Karpas-422 (cell line): ENCODE measurements around the gene PPP1R12B. TPM values are rescaled to one million over a fixed set of nuclear protein-coding genes. Genes with fewer than 3 reads are reported as not detected.
"Not testable (repeated sequence)": the region's sequence is repeated elsewhere in the genome, so short reads cannot be mapped to it uniquely, and the experiment has no call there.

ENCODE experiments used
- DNase-seq: peaks from one replicate; pipeline ENCODE4 v3.0.0-alpha.2; 2015
- H2AFZ ChIP-seq: fragments of 200-600 bp; sonication (generic); 2 replicates; pipeline ENCODE4 v1.6.1; 2014; ENCODE audit warnings: antibody characterized with exemption, low read length, mixed read lengths
- H3K27ac ChIP-seq: fragments of 200-600 bp; sonication (generic); 2 replicates; pipeline ENCODE4 v1.5.1; 2014; ENCODE audit warnings: mild to moderate bottlenecking, low read length, moderate library complexity
- H3K27me3 ChIP-seq: fragments of 200-600 bp; sonication (generic); 2 replicates; pipeline ENCODE4 v1.6.1; 2014; ENCODE audit warnings: low read length, mixed read lengths
- H3K36me3 ChIP-seq: fragments of 200-600 bp; sonication (generic); 2 replicates; pipeline ENCODE4 v1.6.1; 2014; ENCODE audit warnings: low read length, mixed read lengths; ENCODE audit not compliant: insufficient read depth
- H3K4me1 ChIP-seq: fragments of 200-600 bp; sonication (generic); 2 replicates; pipeline ENCODE4 v1.6.1; 2014; ENCODE audit warnings: mild to moderate bottlenecking, low read length, mixed read lengths
- H3K4me2 ChIP-seq: fragments of 200-600 bp; sonication (generic); 2 replicates; pipeline ENCODE4 v1.6.1; 2014; ENCODE audit warnings: low read length, low read depth, mild to moderate bottlenecking; ENCODE audit not compliant: poor library complexity, severe bottlenecking
- H3K4me3 ChIP-seq: fragments of 200-600 bp; sonication (generic); 2 replicates; pipeline ENCODE4 v1.5.1; 2014; ENCODE audit warnings: mild to moderate bottlenecking, antibody characterized with exemption, low read length, mixed read lengths
- H3K79me2 ChIP-seq: fragments of 200-600 bp; sonication (generic); 2 replicates; pipeline ENCODE4 v1.6.1; 2014; ENCODE audit warnings: mild to moderate bottlenecking, low read length, mixed read lengths
- H3K9ac ChIP-seq: fragments of 200-600 bp; sonication (generic); 2 replicates; pipeline ENCODE4 v1.6.0; 2014; ENCODE audit warnings: low read length
- H3K9me2 ChIP-seq: fragments of 200-600 bp; sonication (generic), shearing (Covaris generic); replicated peaks from 2 replicates; pipeline ENCODE4 v1.6.0; 2014; ENCODE audit warnings: mild to moderate bottlenecking, low read length, moderate library complexity; ENCODE audit not compliant: insufficient read depth
- H3K9me3 ChIP-seq: fragments of 300-700, 200-600 bp; sonication (generic); 2 replicates; pipeline ENCODE4 v1.6.1; 2014; ENCODE audit warnings: low read length, mixed read lengths
- H4K20me1 ChIP-seq: fragments of 200-600 bp; sonication (generic); 2 replicates; pipeline ENCODE4 v1.6.1; 2014; ENCODE audit warnings: mild to moderate bottlenecking, antibody characterized with exemption, low read length, low read depth; ENCODE audit not compliant: insufficient read depth
- total RNA-seq: library from RNA; depleted of rRNA; stranded (reverse); fragments of >200 nt; shearing (Covaris generic); gene quantifications from 2 replicates; pipeline ENCODE4 v1.2.3, GENCODE V29; 2014; ENCODE audit warnings: low replicate concordance

The PPP1R12B gene
- total RNA-seq, 1 experiment from 2014 or later = 8.4 TPM

DNA sequence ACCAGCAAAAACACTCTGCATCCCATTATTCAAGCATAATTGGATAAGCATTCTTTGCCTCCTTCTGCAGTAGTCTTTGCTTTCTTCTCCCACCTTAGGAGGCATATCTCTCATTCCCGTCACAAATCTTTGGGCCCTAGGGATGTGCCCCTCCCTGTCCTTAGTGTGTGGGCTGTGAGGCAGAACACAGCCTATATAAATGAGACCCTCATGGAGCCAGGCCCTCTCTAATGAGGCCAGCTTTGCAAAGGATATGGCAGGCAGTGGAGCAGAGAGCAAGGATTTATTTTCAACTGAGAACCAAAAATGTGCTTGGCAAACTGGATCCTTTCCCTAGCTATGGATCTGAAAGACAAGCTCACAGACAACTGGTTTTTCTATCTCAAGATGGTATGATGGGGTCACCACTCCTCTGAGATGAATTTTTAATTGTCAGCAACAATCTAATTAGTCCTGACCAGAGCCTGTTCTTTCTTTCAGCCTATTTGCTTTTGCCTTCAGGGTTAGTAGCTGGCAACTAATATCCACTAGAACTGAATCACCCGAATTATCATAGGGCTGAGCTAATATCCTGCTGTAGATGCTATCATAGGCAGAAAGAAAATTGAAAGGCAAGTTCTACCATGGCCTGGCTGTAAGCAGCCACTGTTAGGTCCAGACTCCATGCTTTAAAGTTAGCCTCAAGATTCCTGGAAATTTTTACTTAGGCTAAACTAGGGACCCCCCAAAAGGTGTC, 227.6 kb downstream of the PPP1R12B start:
- H3K4me1 ChIP-seq = no peaks in the 10 kb centered on the region; the same call in 1 of the 2 replicates
- no peaks in the 10 kb centered on the region for H3K79me2 ChIP-seq
- H3K9me2 ChIP-seq = no peaks in the 10 kb centered on the region
- H4K20me1 ChIP-seq = no peaks in the 10 kb centered on the region
- no peak overlapping the region for H3K9ac ChIP-seq
- H2AFZ ChIP-seq = no peak overlapping the region
- no peak overlapping the region for H3K27ac ChIP-seq
- no peaks in the 10 kb centered on the region for H3K27me3 ChIP-seq
- H3K36me3 ChIP-seq = no peaks in the 10 kb centered on the region
- H3K4me2 ChIP-seq = no peak overlapping the region
- no peaks in the 10 kb centered on the region for H3K9me3 ChIP-seq
- DNase-seq = no peak
- H3K4me3 ChIP-seq = no peak overlapping the region

DNA sequence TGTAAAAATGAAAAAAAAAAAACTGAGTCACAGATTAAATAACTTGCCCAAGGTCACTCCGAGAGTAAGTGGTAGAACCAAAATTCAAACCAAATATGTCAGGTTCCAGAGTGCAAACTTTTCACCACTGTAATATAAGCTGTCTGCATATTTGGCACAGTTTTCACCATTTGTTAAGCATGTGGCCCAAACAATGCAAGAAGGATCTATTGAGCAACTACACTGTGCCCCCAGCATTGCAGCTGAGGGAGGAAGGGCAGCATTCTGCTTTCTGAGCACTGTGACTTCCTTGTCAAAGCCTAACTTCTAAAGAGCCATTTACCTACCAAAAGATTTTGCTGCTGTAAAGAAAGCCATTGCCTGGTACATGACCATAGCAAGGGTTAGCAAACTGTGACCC, 228.3 kb downstream of the PPP1R12B start:
- H3K9ac ChIP-seq = no peak overlapping the region
- no peaks in the 10 kb centered on the region for H3K27me3 ChIP-seq
- DNase-seq = no peak
- H3K27ac ChIP-seq = no peak overlapping the region
- H3K4me3 ChIP-seq = no peak overlapping the region
- H3K4me2 ChIP-seq = no peak overlapping the region
- no peak overlapping the region for H2AFZ ChIP-seq
- H4K20me1 ChIP-seq = no peaks in the 10 kb centered on the region
- no peaks in the 10 kb centered on the region for H3K9me2 ChIP-seq
- H3K79me2 ChIP-seq = no peaks in the 10 kb centered on the region
- H3K9me3 ChIP-seq = no peaks in the 10 kb centered on the region
- H3K4me1 ChIP-seq = no peaks in the 10 kb centered on the region; the same call in 1 of the 2 replicates
- no peaks in the 10 kb centered on the region for H3K36me3 ChIP-seq

DNA sequence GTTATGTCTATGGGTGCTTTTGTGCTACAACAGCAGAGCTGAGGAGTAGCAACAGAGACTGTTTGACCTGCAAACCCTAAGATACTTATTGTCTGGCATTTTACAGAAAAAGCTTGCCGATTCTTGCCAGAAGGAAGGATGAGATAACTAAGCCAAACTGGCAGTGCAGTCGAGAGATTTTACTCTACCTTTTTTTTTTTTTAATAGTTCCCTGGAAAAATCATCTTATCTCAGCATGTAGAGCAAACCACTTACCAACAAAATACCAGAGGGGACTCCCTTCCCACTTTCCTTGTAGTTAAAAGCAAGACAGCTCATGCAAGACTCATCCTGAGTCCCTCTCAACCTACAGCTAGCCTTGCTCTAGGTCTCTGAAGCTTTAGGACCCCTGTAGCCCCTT, 228.9 kb downstream of the PPP1R12B start:
- Histone ChIP-seq H3K36me3 (no peaks in the 10 kb centered on the region), H2AFZ (no peak overlapping the region), H3K9me2 (no peaks in the 10 kb centered on the region), H3K4me2 (no peak overlapping the region), H3K79me2 (no peaks in the 10 kb centered on the region), H3K4me3 (no peak overlapping the region), H3K9ac (no peak overlapping the region), H3K4me1 (no peaks in the 10 kb centered on the region; the same call in 1 of the 2 replicates), H3K9me3 (no peaks in the 10 kb centered on the region), H3K27ac (no peak overlapping the region), H4K20me1 (no peaks in the 10 kb centered on the region), H3K27me3 (no peaks in the 10 kb centered on the region)
- no peak for DNase-seq

DNA sequence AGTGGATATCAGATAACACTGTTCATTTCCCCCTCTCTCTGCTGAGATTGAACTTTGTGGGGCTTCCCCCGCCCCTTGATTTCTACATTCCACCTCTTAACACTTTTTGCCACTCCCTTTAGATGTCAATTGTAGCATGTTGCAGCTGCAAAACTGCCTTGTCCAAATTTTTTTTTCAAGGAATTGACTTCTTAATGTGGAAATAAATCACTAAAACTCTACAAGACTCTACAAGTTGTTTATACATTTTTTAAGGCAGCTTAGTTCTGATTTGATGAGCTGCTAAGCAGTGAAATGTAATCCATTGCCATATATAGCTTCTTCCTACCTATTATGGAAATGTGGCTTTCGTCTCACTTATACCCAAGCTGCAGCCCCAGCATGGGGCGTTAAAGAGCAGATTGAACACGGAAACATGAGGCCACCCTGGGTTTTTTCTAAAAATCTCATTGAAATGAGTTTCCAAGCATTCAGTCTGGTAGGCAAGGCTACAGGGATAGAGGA, 229.6 kb downstream of the PPP1R12B start:
- H3K27ac ChIP-seq = no peak overlapping the region
- no peak for DNase-seq
- H3K4me2 ChIP-seq = no peak overlapping the region
- H3K27me3 ChIP-seq = no peaks in the 10 kb centered on the region
- no peaks in the 10 kb centered on the region for H4K20me1 ChIP-seq
- no peak overlapping the region for H2AFZ ChIP-seq
- no peaks in the 10 kb centered on the region for H3K9me2 ChIP-seq
- H3K9ac ChIP-seq = no peak overlapping the region
- H3K4me1 ChIP-seq = no peaks in the 10 kb centered on the region; the same call in 1 of the 2 replicates
- H3K4me3 ChIP-seq = no peak overlapping the region
- H3K9me3 ChIP-seq = no peaks in the 10 kb centered on the region
- H3K79me2 ChIP-seq = no peaks in the 10 kb centered on the region
- H3K36me3 ChIP-seq = no peaks in the 10 kb centered on the region

DNA sequence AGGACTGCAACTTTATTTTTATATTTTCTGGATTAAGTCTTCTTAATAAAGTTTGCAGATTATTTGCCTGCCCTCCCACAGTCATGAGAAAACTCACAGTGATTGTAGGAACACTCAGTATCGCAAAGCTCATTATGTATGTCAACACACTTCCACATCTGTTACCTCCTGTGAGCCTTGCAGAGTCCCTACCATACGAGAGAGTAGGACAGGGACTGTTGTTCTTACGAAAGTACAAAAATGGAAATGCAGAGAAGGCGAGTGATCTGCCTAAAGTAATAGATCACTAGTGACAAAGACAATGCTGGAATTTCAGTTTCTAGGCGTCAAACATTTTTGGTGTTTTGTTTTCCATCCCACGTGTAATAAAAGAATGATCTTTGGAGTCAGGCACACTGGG, 230.1 kb downstream of the PPP1R12B start:
- Histone ChIP-seq H2AFZ (no peak overlapping the region), H3K4me3 (no peak overlapping the region), H3K79me2 (no peaks in the 10 kb centered on the region), H3K27me3 (no peaks in the 10 kb centered on the region), H3K4me2 (no peak overlapping the region), H3K36me3 (no peaks in the 10 kb centered on the region), H3K9me3 (no peaks in the 10 kb centered on the region), H3K27ac (no peak overlapping the region), H3K9me2 (no peaks in the 10 kb centered on the region), H4K20me1 (no peaks in the 10 kb centered on the region), H3K4me1 (no peaks in the 10 kb centered on the region; the same call in 1 of the 2 replicates), H3K9ac (no peak overlapping the region)
- no peak for DNase-seq

DNA sequence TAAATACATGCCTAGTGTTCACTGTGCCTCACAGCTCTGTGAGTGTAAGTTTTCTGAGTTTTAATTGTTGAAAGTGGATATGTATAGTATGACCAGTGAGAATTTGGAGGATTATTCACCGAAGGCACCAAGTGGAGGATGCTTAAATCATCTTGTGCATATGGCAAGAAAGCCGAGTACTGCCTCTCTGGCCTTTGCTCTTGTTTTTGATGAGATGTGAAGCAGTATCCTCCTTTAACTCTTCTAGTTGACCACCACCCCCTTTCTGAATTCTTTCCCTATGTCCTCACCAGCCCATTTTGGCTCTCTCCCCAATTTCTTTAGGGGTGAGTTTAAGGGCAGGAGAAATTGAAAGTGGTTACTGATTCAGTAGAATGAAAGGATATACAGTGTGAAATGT, 231.3 kb downstream of the PPP1R12B start:
- no peak overlapping the region for H3K27ac ChIP-seq
- H4K20me1 ChIP-seq = no peaks in the 10 kb centered on the region
- no peaks in the 10 kb centered on the region for H3K9me3 ChIP-seq

DNA sequence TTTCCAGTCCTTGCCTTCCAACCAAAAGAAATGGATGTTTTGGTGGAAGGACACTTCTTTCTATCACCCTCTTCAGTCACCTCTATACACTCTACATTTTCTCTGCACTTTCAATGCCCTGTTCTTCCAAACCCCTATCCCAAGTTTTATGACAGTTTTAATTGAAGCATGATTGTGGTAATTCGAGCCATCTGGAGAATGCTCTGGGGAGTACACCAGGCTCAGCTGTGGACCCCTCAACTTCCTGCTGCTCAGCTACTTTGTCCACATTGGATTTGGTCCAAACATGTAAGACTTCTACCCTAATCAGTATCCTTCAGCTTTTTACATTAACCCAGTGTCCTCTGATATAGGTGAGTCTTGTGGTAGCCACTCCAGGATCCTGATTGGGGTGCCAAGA, 232.1 kb downstream of the PPP1R12B start:
- H3K9me2 ChIP-seq = no peaks in the 10 kb centered on the region
- H3K4me2 ChIP-seq = no peak overlapping the region
- H4K20me1 ChIP-seq = no peaks in the 10 kb centered on the region
- no peak for DNase-seq
- no peak overlapping the region for H3K9ac ChIP-seq
- H3K9me3 ChIP-seq = no peaks in the 10 kb centered on the region
- no peak overlapping the region for H3K27ac ChIP-seq
- H3K27me3 ChIP-seq = no peaks in the 10 kb centered on the region
- no peaks in the 10 kb centered on the region for H3K36me3 ChIP-seq
- no peak overlapping the region for H3K4me3 ChIP-seq
- no peaks in the 10 kb centered on the region; the same call in 1 of the 2 replicates for H3K4me1 ChIP-seq
- no peaks in the 10 kb centered on the region for H3K79me2 ChIP-seq
- no peak overlapping the region for H2AFZ ChIP-seq

More for the DNA sequence above, 231.3 kb downstream of the PPP1R12B start:
- no peaks in the 10 kb centered on the region for H3K79me2 ChIP-seq
- DNase-seq = no peak
- H3K4me2 ChIP-seq = no peak overlapping the region
- H2AFZ ChIP-seq = no peak overlapping the region
- H3K4me1 ChIP-seq = no peaks in the 10 kb centered on the region; the same call in 1 of the 2 replicates
- H3K9ac ChIP-seq = no peak overlapping the region
- H3K36me3 ChIP-seq = no peaks in the 10 kb centered on the region
- H3K9me2 ChIP-seq = no peaks in the 10 kb centered on the region
- H3K27me3 ChIP-seq = no peaks in the 10 kb centered on the region
- H3K4me3 ChIP-seq = no peak overlapping the region

DNA sequence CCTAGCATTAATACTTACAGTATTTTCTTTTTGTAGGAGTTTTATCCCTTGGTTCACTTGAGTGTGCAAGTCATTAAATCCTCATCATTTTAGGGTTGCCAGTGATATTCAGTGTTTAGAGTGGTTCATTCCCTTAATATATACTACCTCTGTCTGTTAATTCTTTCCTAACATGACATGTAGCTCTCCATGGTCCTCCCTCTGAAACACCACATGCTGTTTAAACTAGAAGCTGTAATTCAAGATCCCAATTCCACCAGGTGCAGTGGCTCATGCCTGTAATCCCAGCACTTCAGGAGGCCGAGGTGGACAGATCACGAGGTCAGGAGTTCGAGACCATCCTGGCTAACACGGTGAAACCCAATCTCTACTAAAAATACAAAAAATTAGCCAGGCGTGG, 233.9 kb downstream of the PPP1R12B start:
- H3K27ac ChIP-seq, H3K79me2 ChIP-seq, H3K36me3 ChIP-seq, H3K9me2 ChIP-seq, H3K4me3 ChIP-seq, H3K9ac ChIP-seq, H4K20me1 ChIP-seq, H3K27me3 ChIP-seq, H2AFZ ChIP-seq, DNase-seq, H3K4me1 ChIP-seq, H3K9me3 ChIP-seq, H3K4me2 ChIP-seq: not testable (repeated sequence)
